ENCODE results near the gene ATAD3B.
"Not testable (repeated sequence)": the region's sequence is repeated elsewhere in the genome, so short reads cannot be mapped to it uniquely, and the experiment has no call there.

GRCh38 chr1:1513675-1514074 lies 42.1 kb downstream of the ATAD3B start:
- not testable (repeated sequence) for TF ChIP-seq CTCF, POLR2A (IDR thresholded peaks at IDR 0.05)
